ENCODE data around the gene C17orf58.
"Not testable (repeated sequence)": the region's sequence is repeated elsewhere in the genome, so short reads cannot be mapped to it uniquely, and the experiment has no call there.

Gene C17orf58

DNA sequence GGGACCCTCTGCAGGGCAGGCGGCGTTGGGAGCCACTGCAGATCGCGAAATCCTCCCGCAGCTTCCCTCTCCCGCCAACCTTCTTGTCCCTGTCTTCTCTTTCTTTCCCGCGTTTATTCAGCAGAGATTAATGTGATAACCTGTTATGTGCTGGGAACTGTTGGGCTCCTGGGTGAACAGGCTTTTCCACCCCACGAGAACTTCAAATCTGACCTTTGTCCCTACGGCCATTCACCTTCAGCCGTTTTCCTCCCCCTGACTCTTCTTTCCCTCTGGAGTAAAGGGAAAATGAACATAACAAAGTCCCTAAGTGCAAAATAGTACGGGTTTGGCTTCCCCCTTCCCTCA is 24.1 kb upstream of the C17orf58 start:
- peak overlapping the region; percentile 36 for H3K4me3 ChIP-seq (IDR thresholded peaks at IDR 0.05; ENCODE audit: insufficient read depth, low read depth, low read length)
- no peaks in the 10 kb centered on the region for H3K79me2 ChIP-seq (ENCODE audit: insufficient read depth, low read depth)
- H3K27me3 ChIP-seq (ENCODE audit: insufficient read depth, low read depth): no peaks in the 10 kb centered on the region
- TF ChIP-seq, protein P1, sequence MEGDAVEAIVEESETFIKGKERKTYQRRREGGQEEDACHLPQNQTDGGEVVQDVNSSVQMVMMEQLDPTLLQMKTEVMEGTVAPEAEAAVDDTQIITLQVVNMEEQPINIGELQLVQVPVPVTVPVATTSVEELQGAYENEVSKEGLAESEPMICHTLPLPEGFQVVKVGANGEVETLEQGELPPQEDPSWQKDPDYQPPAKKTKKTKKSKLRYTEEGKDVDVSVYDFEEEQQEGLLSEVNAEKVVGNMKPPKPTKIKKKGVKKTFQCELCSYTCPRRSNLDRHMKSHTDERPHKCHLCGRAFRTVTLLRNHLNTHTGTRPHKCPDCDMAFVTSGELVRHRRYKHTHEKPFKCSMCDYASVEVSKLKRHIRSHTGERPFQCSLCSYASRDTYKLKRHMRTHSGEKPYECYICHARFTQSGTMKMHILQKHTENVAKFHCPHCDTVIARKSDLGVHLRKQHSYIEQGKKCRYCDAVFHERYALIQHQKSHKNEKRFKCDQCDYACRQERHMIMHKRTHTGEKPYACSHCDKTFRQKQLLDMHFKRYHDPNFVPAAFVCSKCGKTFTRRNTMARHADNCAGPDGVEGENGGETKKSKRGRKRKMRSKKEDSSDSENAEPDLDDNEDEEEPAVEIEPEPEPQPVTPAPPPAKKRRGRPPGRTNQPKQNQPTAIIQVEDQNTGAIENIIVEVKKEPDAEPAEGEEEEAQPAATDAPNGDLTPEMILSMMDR (conservative IDR thresholded peaks at IDR 0.05; ENCODE audit: low read depth, low read length): no peak
- H3K4me2 ChIP-seq: peak overlapping the region; percentile 56
- H3K9ac ChIP-seq: peak overlapping the region; percentile 66; the same call in 1 of the 2 replicates
- H3K27ac ChIP-seq: peak overlapping the region; percentile 68
- no peaks in the 10 kb centered on the region for H4K20me1 ChIP-seq (ENCODE audit: insufficient read depth)
- H3K4me1 ChIP-seq (ENCODE audit: low read depth, poor library complexity, severe bottlenecking): peaks cover 15% of the 10 kb centered on the region
- H2AFZ ChIP-seq (ENCODE audit: low read depth): peak overlapping the region; percentile 82
- no peaks in the 10 kb centered on the region for H3K36me3 ChIP-seq (ENCODE audit: insufficient read depth)

DNA sequence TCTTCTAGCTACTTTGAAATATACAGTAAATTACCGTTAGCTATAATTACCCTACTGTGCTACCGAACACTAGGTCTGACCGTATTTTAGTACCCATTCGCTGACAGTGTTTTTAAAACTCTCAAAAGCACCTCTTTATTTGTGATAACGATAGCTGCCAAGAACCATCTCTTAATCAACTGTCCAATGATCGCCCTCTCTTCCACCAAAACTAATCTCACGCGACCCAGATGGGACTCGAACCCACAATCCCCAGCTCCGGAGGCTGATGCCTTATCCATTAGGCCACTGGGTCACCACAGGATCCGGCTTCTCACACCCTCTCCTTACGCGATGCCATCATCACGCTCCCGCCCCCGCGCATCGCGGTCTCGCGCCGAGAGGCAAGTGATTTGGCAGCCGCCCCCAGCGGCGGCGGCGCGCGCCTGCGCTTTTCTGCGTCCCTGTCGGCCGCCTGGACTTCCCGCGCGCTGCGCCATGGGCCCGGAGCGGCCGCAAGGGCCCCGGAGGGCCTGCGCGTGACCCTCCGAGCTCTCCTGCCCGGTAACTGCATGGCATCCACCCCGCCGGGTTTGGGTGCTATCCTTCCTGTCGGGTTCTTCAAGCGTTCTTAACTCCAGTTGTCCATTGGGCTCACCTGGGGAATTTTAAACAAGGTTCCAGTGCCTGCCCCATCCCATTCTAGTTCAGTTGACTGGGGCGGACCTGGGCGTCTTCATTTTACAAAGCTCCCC is 23.6 kb upstream of the C17orf58 start:
- Histone ChIP-seq H3K4me2 (peak overlapping the region; percentile 56), H2AFZ (ENCODE audit: low read depth) (peak overlapping the region; percentile 82), H3K27me3 (ENCODE audit: insufficient read depth, low read depth) (no peaks in the 10 kb centered on the region), H3K79me2 (ENCODE audit: insufficient read depth, low read depth) (no peaks in the 10 kb centered on the region), H3K9ac (peak overlapping the region; percentile 66; the same call in 1 of the 2 replicates), H3K4me3 (IDR thresholded peaks at IDR 0.05; ENCODE audit: insufficient read depth, low read depth, low read length) (peak overlapping the region; percentile 36), H3K4me1 (ENCODE audit: low read depth, poor library complexity, severe bottlenecking) (peaks cover 15% of the 10 kb centered on the region), H4K20me1 (ENCODE audit: insufficient read depth) (no peaks in the 10 kb centered on the region), H3K27ac (peak overlapping the region; percentile 68), H3K36me3 (ENCODE audit: insufficient read depth) (no peaks in the 10 kb centered on the region)
- TF ChIP-seq, protein P1 (conservative IDR thresholded peaks at IDR 0.05; ENCODE audit: low read depth, low read length): peak; percentile 50

DNA sequence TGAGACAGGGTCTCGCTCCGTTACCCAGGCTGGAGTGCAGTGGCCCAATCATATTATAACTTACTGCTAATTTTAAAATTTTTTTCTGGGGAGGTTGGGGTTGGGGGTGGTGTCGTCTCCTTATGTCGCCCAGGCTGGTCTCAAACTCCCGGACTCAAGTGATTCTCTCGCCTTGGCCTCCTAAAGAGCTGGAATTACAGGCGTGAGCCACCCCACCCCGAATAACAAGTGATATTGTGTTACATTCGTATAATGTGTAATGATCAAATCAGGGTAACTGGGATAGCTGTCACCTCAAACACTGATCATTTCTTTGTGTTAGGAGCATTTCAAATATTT is 23.0 kb upstream of the C17orf58 start:
- Histone ChIP-seq H3K27ac (peak overlapping the region; percentile 3; the same call in 1 of the 2 replicates), H3K27me3 (ENCODE audit: insufficient read depth, low read depth) (no peaks in the 10 kb centered on the region), H2AFZ (ENCODE audit: low read depth) (no peak overlapping the region), H3K4me1 (ENCODE audit: low read depth, poor library complexity, severe bottlenecking) (peaks cover 15% of the 10 kb centered on the region), H3K4me3 (IDR thresholded peaks at IDR 0.05; ENCODE audit: insufficient read depth, low read depth, low read length) (no peak overlapping the region), H4K20me1 (ENCODE audit: insufficient read depth) (no peaks in the 10 kb centered on the region), H3K9ac (no peak overlapping the region), H3K4me2 (peak overlapping the region; percentile 22), H3K36me3 (ENCODE audit: insufficient read depth) (no peaks in the 10 kb centered on the region), H3K79me2 (ENCODE audit: insufficient read depth, low read depth) (no peaks in the 10 kb centered on the region)
- TF ChIP-seq, protein P1 (conservative IDR thresholded peaks at IDR 0.05; ENCODE audit: low read depth, low read length): no peak

DNA sequence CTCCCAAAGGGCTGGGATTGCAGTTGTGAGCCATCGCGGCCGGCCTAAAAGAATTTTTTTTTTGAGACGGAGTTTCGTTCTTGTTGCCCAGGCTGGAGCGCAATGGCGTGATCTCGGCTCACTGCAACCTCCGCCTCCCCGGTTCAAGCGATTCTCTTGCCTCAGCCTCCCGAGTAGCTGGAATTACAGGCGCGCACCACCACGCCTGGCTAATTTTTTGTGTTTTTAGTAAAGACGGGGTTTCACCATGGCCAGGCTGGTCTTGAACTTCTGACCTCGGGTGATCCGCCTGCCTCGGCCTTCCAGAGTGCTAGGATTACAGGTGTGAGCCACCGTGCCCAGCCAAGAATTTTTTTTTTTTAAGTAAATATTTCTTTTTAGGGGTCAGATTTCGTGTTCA is 22.2 kb upstream of the C17orf58 start:
- H3K27ac ChIP-seq; H3K4me3 ChIP-seq (IDR thresholded peaks at IDR 0.05; ENCODE audit: insufficient read depth, low read depth, low read length); H4K20me1 ChIP-seq (ENCODE audit: insufficient read depth); H3K79me2 ChIP-seq (ENCODE audit: insufficient read depth, low read depth); H3K4me2 ChIP-seq; H2AFZ ChIP-seq (ENCODE audit: low read depth); H3K9ac ChIP-seq; H3K36me3 ChIP-seq (ENCODE audit: insufficient read depth); H3K27me3 ChIP-seq (ENCODE audit: insufficient read depth, low read depth): not testable (repeated sequence)
- H3K4me1 ChIP-seq (ENCODE audit: low read depth, poor library complexity, severe bottlenecking): peaks cover 15% of the 10 kb centered on the region

DNA sequence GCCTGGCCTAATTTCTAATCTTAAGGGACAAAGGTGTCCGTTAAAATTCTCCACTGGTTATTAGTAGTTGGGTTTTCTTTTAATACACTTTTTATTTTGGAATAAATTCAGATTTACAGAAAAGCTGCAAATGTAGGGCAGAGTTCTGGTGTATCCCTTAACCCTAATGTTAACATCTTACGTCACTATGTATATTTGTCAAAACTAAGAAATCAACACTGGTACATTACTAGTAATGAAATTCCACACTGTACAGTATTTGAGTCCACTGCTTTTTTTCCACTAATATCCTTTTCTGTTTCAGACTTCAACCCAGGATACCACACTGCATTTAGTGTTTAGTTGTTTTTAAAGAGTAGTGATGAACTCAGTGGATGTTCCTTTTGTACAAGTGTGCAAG is 20.6 kb upstream of the C17orf58 start:
- Histone ChIP-seq H3K27me3 (ENCODE audit: insufficient read depth, low read depth) (no peaks in the 10 kb centered on the region), H3K4me1 (ENCODE audit: low read depth, poor library complexity, severe bottlenecking) (peaks cover 15% of the 10 kb centered on the region), H3K9ac (no peak overlapping the region), H3K36me3 (ENCODE audit: insufficient read depth) (no peaks in the 10 kb centered on the region), H3K79me2 (ENCODE audit: insufficient read depth, low read depth) (no peaks in the 10 kb centered on the region), H4K20me1 (ENCODE audit: insufficient read depth) (no peaks in the 10 kb centered on the region), H3K4me3 (IDR thresholded peaks at IDR 0.05; ENCODE audit: insufficient read depth, low read depth, low read length) (no peak overlapping the region), H2AFZ (ENCODE audit: low read depth) (no peak overlapping the region), H3K27ac (no peak overlapping the region), H3K4me2 (no peak overlapping the region)
- TF ChIP-seq, protein P1 (conservative IDR thresholded peaks at IDR 0.05; ENCODE audit: low read depth, low read length): no peak
